Liver (tissue), 9 donors: ENCODE data around the gene INPP5A. TPM values are rescaled to one million over a fixed set of nuclear protein-coding genes. Genes with fewer than 3 reads are reported as not detected.

Experiments used
- DNase-seq: peaks from one replicate; pipeline ENCODE4 v3.0.0-alpha.2; 2017; ENCODE audit warnings: low spot score
- H3K27ac ChIP-seq, 2 donors: one replicate each; pipeline ENCODE4 v1.7.0; 2013; ENCODE audit warnings: inconsistent platforms in 2 of 2, low read length in 2 of 2, control low read depth in 1 of 2, low read depth in 1 of 2, mild to moderate bottlenecking in 1 of 2
- H3K27me3 ChIP-seq, 4 donors: one replicate each; pipeline versions ENCODE4 v1.6.1 to v1.7.0; 2013; ENCODE audit warnings: low read length in 3 of 4, inconsistent platforms in 1 of 4, mild to moderate bottlenecking in 1 of 4, moderate library complexity in 1 of 4; ENCODE audit not compliant: control insufficient read depth in 4 of 4, insufficient read depth in 4 of 4
- H3K36me3 ChIP-seq, 4 donors: one replicate each; pipeline versions ENCODE4 v1.6.1 to v1.7.0; 2013; ENCODE audit warnings: low read length in 3 of 4, mild to moderate bottlenecking in 3 of 4, low read depth in 1 of 4, moderate library complexity in 1 of 4; ENCODE audit not compliant: control insufficient read depth in 4 of 4, insufficient read depth in 3 of 4
- H3K4me1 ChIP-seq, 4 donors: one replicate each; pipeline versions ENCODE4 v1.6.1 to v1.7.0; 2013; ENCODE audit warnings: low read length in 3 of 4, mild to moderate bottlenecking in 3 of 4, moderate library complexity in 1 of 4; ENCODE audit not compliant: control insufficient read depth in 4 of 4, insufficient read depth in 4 of 4
- H3K4me3 ChIP-seq, 3 donors: one replicate each; pipeline versions ENCODE4 v1.6.1 to v1.7.0; 2013; ENCODE audit warnings: low read length in 3 of 3, control low read depth in 1 of 3, low read depth in 1 of 3, mild to moderate bottlenecking in 1 of 3
- H3K9ac ChIP-seq, 2 donors: one replicate each; pipeline ENCODE4 v1.7.0; 2013; ENCODE audit warnings: low read length in 2 of 2, mild to moderate bottlenecking in 2 of 2, moderate library complexity in 2 of 2, control low read depth in 1 of 2, low read depth in 1 of 2
- H3K9me3 ChIP-seq, 4 donors: one replicate each; pipeline versions ENCODE4 v1.6.1 to v1.7.0; 2013; ENCODE audit warnings: low read length in 3 of 4; ENCODE audit not compliant: control insufficient read depth in 4 of 4
- ATF3 ChIP-seq: IDR thresholded peaks from 2 replicates; pipeline ENCODE4 v1.6.1; 2016; ENCODE audit warnings: antibody characterized with exemption
- CTCF ChIP-seq: fragments of 150-350 bp; IDR thresholded peaks from 2 replicates; pipeline ENCODE4 v1.5.1; 2017; ENCODE audit warnings: improper control_type of control experiment, low read depth, low read length; ENCODE audit not compliant: missing input control
- FOXA1 ChIP-seq: IDR thresholded peaks from 2 replicates; pipeline ENCODE4 v1.6.1; 2016; ENCODE audit warnings: antibody characterized with exemption
- FOXA2 ChIP-seq: IDR thresholded peaks from 2 replicates; pipeline ENCODE4 v1.6.1; 2016; ENCODE audit warnings: antibody characterized with exemption
- GABPA ChIP-seq, 2 donors: IDR thresholded peaks in 1 of 2; conservative IDR thresholded peaks in 1 of 2; 2 replicates each; pipeline ENCODE4 v1.6.1; 2016; ENCODE audit warnings: antibody characterized with exemption in 2 of 2, mild to moderate bottlenecking in 1 of 2, moderate library complexity in 1 of 2
- HNF4A ChIP-seq, 2 donors: conservative IDR thresholded peaks; 2 replicates each; pipeline ENCODE4 v1.6.1; 2016; ENCODE audit warnings: antibody characterized with exemption in 2 of 2, mild to moderate bottlenecking in 2 of 2
- HNF4G ChIP-seq: IDR thresholded peaks from 2 replicates; pipeline ENCODE4 v1.6.1; 2016; ENCODE audit warnings: antibody characterized with exemption
- JUND ChIP-seq, 2 donors: IDR thresholded peaks; 2 replicates each; pipeline ENCODE4 v1.6.1; 2016; ENCODE audit warnings: antibody characterized with exemption in 2 of 2
- MAX ChIP-seq: IDR thresholded peaks from 2 replicates; pipeline ENCODE4 v1.6.1; 2016; ENCODE audit warnings: antibody characterized with exemption
- NR2F2 ChIP-seq: IDR thresholded peaks from 2 replicates; pipeline ENCODE4 v1.6.1; 2016; ENCODE audit warnings: antibody characterized with exemption
- RAD21 ChIP-seq, 2 donors: IDR thresholded peaks; 2 replicates each; pipeline ENCODE4 v1.6.1; 2016; ENCODE audit warnings: antibody characterized with exemption in 2 of 2, mild to moderate bottlenecking in 2 of 2
- SP1 ChIP-seq: IDR thresholded peaks from 2 replicates; pipeline ENCODE4 v1.6.1; 2018; ENCODE audit warnings: antibody characterized with exemption, mild to moderate bottlenecking
- TAF1 ChIP-seq: conservative IDR thresholded peaks from 2 replicates; pipeline ENCODE4 v1.6.1; 2016; ENCODE audit warnings: antibody characterized with exemption, mild to moderate bottlenecking
- YY1 ChIP-seq: IDR thresholded peaks from 2 replicates; pipeline ENCODE4 v1.6.1; 2016; ENCODE audit warnings: antibody characterized with exemption, mild to moderate bottlenecking
- ZBTB33 ChIP-seq: IDR thresholded peaks from 2 replicates; pipeline ENCODE4 v1.6.1; 2016; ENCODE audit warnings: antibody characterized with exemption
- WGBS: extraction: QIAGEN DNeasy Blood & Tissue Kit; methylation state at CpG from one replicate; pipeline ENCODE4 v1.1.7; 2013; 5-methylcytosine and 5-hydroxymethylcytosine counted together
- polyA plus RNA-seq, 2 donors: library from polyadenylated mRNA; stranded (reverse) in 1 of 2; unstranded in 1 of 2; fragments of 200-250 nt in 1 of 2; fragments of >200 nt in 1 of 2; fragmentation: Nextera tagmentation in 1 of 2; extraction: Ambion mirVana in 1 of 2; gene quantifications; one replicate each; pipeline versions ENCODE4 v1.2.1 to v1.2.3, GENCODE V29; 2013 to 2015
- total RNA-seq, 2 donors: library from RNA; depleted of rRNA; stranded (reverse); fragments of >200 nt; gene quantifications; one replicate each; pipeline ENCODE4 v1.2.3, GENCODE V29; 2014
- donor health status: healthy.
- donor health status: healthy.
- donor health status: healthy.
- donor health status: healthy.
- donor health status: healthy.

INPP5A gene
- total and polyA plus RNA-seq, 4 donors, result 4.3 to 26.5 (median 10.9) TPM

- Histone ChIP-seq H3K4me3 (no peak overlapping the region), H3K27ac (peak overlapping the region; percentile 67 to 76)
These were observed 55.3 kb downstream of the INPP5A start for GRCh38 chr10:132592790-132593383.

GRCh38 chr10:132593389-132593788 lies 55.8 kb downstream of the INPP5A start:
- WGBS, result 40% methylated on average over 3 of the region's 3 CpGs
- no peak overlapping the region for H3K4me3 ChIP-seq
- H3K27me3 ChIP-seq, result no peaks in the 10 kb centered on the region
- H3K9ac ChIP-seq, result peak overlapping the region in 1 of 2 donors; percentile 3
- DNase-seq, result no peak
- peak overlapping the region; percentile 67 to 76 for H3K27ac ChIP-seq
- no peak for TF ChIP-seq TAF1
- TF ChIP-seq FOXA1, result no peak
- no peak for TF ChIP-seq ATF3
- no peak for TF ChIP-seq ZBTB33
- TF ChIP-seq HNF4A (conservative IDR thresholded peaks at IDR 0.05), result no peak
- TF ChIP-seq CTCF, result no peak
- TF ChIP-seq MAX, result no peak
- no peak for TF ChIP-seq FOXA2
- no peak for TF ChIP-seq GABPA (IDR thresholded peaks at IDR 0.05 in 1 of 2, conservative IDR thresholded peaks at IDR 0.05 in 1 of 2)
- TF ChIP-seq RAD21 (IDR thresholded peaks at IDR 0.05), result no peak
- no peak for TF ChIP-seq YY1
- TF ChIP-seq NR2F2, result no peak
- TF ChIP-seq JUND (IDR thresholded peaks at IDR 0.05), result no peak
- TF ChIP-seq HNF4G, result no peak
- TF ChIP-seq SP1, result no peak
- peaks cover 6 to 60% (median 35%) of the 10 kb centered on the region in 4 donors for H3K4me1 ChIP-seq
- no peaks in the 10 kb centered on the region for H3K36me3 ChIP-seq
- no peaks in the 10 kb centered on the region for H3K9me3 ChIP-seq

More at GRCh38 chr10:132592790-132593383, 55.3 kb downstream of the INPP5A start:
- Histone ChIP-seq H3K9me3 (no peaks in the 10 kb centered on the region), H3K36me3 (no peaks in the 10 kb centered on the region), H3K4me1 (peaks cover 6 to 57% (median 35%) of the 10 kb centered on the region in 4 donors), H3K27me3 (no peaks in the 10 kb centered on the region), H3K9ac (peak overlapping the region in 1 of 2 donors; percentile 3)
- TF ChIP-seq HNF4G (no peak), HNF4A (conservative IDR thresholded peaks at IDR 0.05) (peak; percentile 38 to 42), CTCF (no peak), JUND (IDR thresholded peaks at IDR 0.05) (no peak)
- 77% methylated on average over 14 of the region's 14 CpGs for WGBS
- DNase-seq, result no peak
